K562 (cell line): ENCODE measurements around the gene IL10. TPM values are rescaled to one million over a fixed set of nuclear protein-coding genes. Genes with fewer than 3 reads are reported as not detected.
A peak's percentile ranks its signal among the peaks of the same experiment; 100 is the strongest.

ENCODE experiments used
- CBX3 ChIP-seq, 2 experiments: IDR thresholded peaks; 1 replicate in 1 of 2; 2 replicates in 1 of 2; pipeline ENCODE4 v1.6.1; 2012; ENCODE audit warnings: inconsistent platforms in 2 of 2, low read length in 2 of 2, borderline replicate concordance in 1 of 2, control low read depth in 1 of 2
- CC2D1A ChIP-seq: fragments of 450-650 bp; IDR thresholded peaks from 2 replicates; pipeline ENCODE4 v1.6.1; 2017; ENCODE audit warnings: mild to moderate bottlenecking
- CTCFL ChIP-seq: IDR thresholded peaks from 2 replicates; pipeline ENCODE4 v1.6.1; 2011; ENCODE audit warnings: borderline replicate concordance, low read depth, mild to moderate bottlenecking, moderate library complexity, low read length; ENCODE audit not compliant: insufficient read depth, poor library complexity, severe bottlenecking
- EGR1 ChIP-seq: fragments of 450-650 bp; conservative IDR thresholded peaks from 2 replicates; pipeline ENCODE4 v1.6.1; 2017; ENCODE audit warnings: mild to moderate bottlenecking
- ELF2 ChIP-seq: fragments of 250-450 bp; sonication (Bioruptor Pico); IDR thresholded peaks from 2 replicates; pipeline ENCODE4 v1.5.0; 2021; ENCODE audit warnings: mild to moderate bottlenecking
- HOXB6 ChIP-seq: fragments of 250-450 bp; sonication (Bioruptor Pico); IDR thresholded peaks from 2 replicates; pipeline ENCODE4 v1.5.1; 2022; ENCODE audit warnings: mild to moderate bottlenecking, borderline replicate concordance
- KLF16 ChIP-seq: IDR thresholded peaks from 2 replicates; pipeline ENCODE4 v1.6.1; 2016; ENCODE audit warnings: antibody characterized with exemption
- NFRKB ChIP-seq: fragments of 450-650 bp; IDR thresholded peaks from 2 replicates; pipeline ENCODE4 v1.6.1; 2016; ENCODE audit warnings: low read depth
- NFXL1 ChIP-seq: fragments of 450-650 bp; formaldehyde crosslinking; IDR thresholded peaks from 2 replicates; pipeline ENCODE4 v1.4.0; 2021; ENCODE audit warnings: mild to moderate bottlenecking
- NR4A1 ChIP-seq, 2 experiments: fragments of 250-450 bp in 1 of 2; fragments of 450-650 bp in 1 of 2; sonication (Bioruptor Pico) in 1 of 2; IDR thresholded peaks; 2 replicates each; pipeline versions ENCODE4 v1.4.0 to v1.6.1; 2016 to 2020; ENCODE audit warnings: mild to moderate bottlenecking in 2 of 2, missing compliant biosample characterization in 1 of 2, missing genetic modification characterization in 1 of 2, moderate library complexity in 1 of 2
- NRF1 ChIP-seq, 2 experiments: fragments of 450-650 bp; IDR thresholded peaks in 1 of 2; conservative IDR thresholded peaks in 1 of 2; 2 replicates each; pipeline ENCODE4 v1.6.1; 2014; ENCODE audit warnings: mild to moderate bottlenecking in 2 of 2
- PCBP2 ChIP-seq: fragments of 200-400 bp; formaldehyde crosslinking; IDR thresholded peaks from 2 replicates; pipeline ENCODE4 v1.6.1; 2018; ENCODE audit warnings: low read length, low read depth, mild to moderate bottlenecking, moderate library complexity; ENCODE audit not compliant: poor library complexity, severe bottlenecking
- RBFOX2 ChIP-seq: fragments of 200-400 bp; formaldehyde crosslinking; IDR thresholded peaks from 2 replicates; pipeline ENCODE4 v1.6.1; 2017; ENCODE audit warnings: low read depth, mild to moderate bottlenecking, low read length, moderate library complexity
- SIRT6 ChIP-seq: IDR thresholded peaks from one replicate; pipeline ENCODE4 v1.6.1; 2012; ENCODE audit warnings: low read depth, mild to moderate bottlenecking, control low read depth, inconsistent platforms, low read length, moderate library complexity
- TAF7 ChIP-seq: fragments of 450-650 bp; IDR thresholded peaks from 2 replicates; pipeline ENCODE4 v1.6.1; 2016; ENCODE audit warnings: missing genetic modification characterization, missing compliant biosample characterization
- ZFP1 ChIP-seq: fragments of 450-650 bp; formaldehyde crosslinking; IDR thresholded peaks from 2 replicates; pipeline ENCODE4 v1.4.0; 2020; ENCODE audit warnings: mild to moderate bottlenecking, mixed read lengths
- ZNF518B ChIP-seq: fragments of 250-450 bp; sonication (Bioruptor Pico); IDR thresholded peaks from 2 replicates; pipeline ENCODE4 v1.5.0; 2021; ENCODE audit warnings: mild to moderate bottlenecking, moderate library complexity
- polyA plus RNA-seq, 8 experiments: library from polyadenylated mRNA; depleted of rRNA in 4 of 8; stranded (reverse) in 5 of 8; unstranded in 3 of 8; fragments of >200 nt; fragmentation: Nextera tagmentation in 2 of 8; fragmentation: Illumina TruSeq in 1 of 8; extraction: Ambion mirVana in 2 of 8; extraction: Trizol in 1 of 8; gene quantifications; 2 replicates each; pipeline versions ENCODE4 v1.2.1 to v1.2.3, GENCODE V29; 2011 to 2014; ENCODE audit warnings: inconsistent platforms in 1 of 8, missing spikeins in 1 of 8
- total RNA-seq, 7 experiments: library from RNA; depleted of rRNA in 6 of 7; stranded (reverse); fragments of >200 nt in 6 of 7; fragmentation: Illumina TruSeq in 2 of 7; extraction: Trizol in 2 of 7; gene quantifications; 2 replicates each; pipeline versions ENCODE4 v1.2.1 to v1.2.3, GENCODE V29; 2011 to 2021; ENCODE audit warnings: low replicate concordance in 1 of 7
- TF ChIP-seq, protein P1 (sequence below), 3 experiments: IDR thresholded peaks in 2 of 3; conservative IDR thresholded peaks in 1 of 3; 2 replicates each; pipeline ENCODE4 v1.5.1; 2011 to 2012; ENCODE audit warnings: low read length in 3 of 3, mild to moderate bottlenecking in 3 of 3, control low read depth in 2 of 3, improper control_type of control experiment in 1 of 3, inconsistent platforms in 1 of 3, low read depth in 1 of 3, mixed read lengths in 1 of 3, moderate library complexity in 1 of 3; ENCODE audit not compliant: insufficient read depth in 2 of 3
- TF ChIP-seq, protein P2 (sequence below): fragments of 450-650 bp; IDR thresholded peaks from 2 replicates; pipeline ENCODE4 v1.6.1; 2016

Gene IL10
- total and polyA plus RNA-seq, 9 of the 15 experiments (the other 6 are each of a cell fraction or from before 2014, with no cell fraction given): 0.29 TPM; not detected in 8

DNA sequence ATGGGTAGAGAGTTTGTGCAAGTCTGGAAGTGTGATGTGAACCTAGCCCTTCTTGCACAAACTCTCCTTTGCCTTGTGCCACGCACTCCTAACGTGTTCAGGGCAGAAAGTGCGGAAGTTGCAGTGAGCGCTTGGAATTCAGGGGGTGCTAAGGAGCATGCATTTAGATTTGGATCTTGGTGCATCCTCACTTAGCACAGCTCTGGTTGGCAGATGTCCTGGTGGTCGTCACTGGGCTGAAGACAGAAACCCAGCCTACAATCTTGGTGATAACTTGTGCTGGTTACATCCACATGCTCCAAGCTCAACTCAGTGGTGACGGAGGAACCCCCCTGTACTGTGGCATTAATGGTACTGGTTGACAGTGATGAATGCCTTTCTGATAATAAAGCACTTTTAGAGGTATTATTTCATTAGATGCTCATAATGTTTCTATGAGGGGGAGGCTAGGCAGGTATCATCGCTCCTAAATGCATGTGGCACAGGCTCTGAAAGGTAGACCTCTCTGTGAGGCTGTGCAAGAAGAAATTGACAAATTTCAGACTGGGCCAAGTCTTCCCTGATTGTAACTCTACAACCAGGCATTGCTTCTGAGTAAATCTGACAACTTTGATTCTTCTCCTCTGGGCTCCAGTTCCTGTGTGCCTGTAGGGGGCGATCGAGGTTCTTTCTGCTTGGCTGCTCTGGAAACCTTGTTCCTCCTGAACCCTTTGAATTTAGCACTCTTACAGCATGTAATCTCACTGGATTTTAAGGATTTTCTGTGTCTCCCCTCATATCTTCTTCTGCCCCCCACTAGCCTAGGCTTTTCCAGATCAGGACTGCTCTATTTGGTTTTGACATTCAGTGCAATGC is 47.0 kb downstream of the IL10 start (continued):
- TF ChIP-seq, protein P1, sequence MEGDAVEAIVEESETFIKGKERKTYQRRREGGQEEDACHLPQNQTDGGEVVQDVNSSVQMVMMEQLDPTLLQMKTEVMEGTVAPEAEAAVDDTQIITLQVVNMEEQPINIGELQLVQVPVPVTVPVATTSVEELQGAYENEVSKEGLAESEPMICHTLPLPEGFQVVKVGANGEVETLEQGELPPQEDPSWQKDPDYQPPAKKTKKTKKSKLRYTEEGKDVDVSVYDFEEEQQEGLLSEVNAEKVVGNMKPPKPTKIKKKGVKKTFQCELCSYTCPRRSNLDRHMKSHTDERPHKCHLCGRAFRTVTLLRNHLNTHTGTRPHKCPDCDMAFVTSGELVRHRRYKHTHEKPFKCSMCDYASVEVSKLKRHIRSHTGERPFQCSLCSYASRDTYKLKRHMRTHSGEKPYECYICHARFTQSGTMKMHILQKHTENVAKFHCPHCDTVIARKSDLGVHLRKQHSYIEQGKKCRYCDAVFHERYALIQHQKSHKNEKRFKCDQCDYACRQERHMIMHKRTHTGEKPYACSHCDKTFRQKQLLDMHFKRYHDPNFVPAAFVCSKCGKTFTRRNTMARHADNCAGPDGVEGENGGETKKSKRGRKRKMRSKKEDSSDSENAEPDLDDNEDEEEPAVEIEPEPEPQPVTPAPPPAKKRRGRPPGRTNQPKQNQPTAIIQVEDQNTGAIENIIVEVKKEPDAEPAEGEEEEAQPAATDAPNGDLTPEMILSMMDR (IDR thresholded peaks at IDR 0.05 in 2 of 3, conservative IDR thresholded peaks at IDR 0.05 in 1 of 3; ENCODE audit: insufficient read depth in 2 of 3, low read depth in 1 of 3, low read length in 3 of 3): peak; percentile 77 to 87 (median 82)
- TF ChIP-seq NRF1 (conservative IDR thresholded peaks at IDR 0.05 in 1 of 2, IDR thresholded peaks at IDR 0.05 in 1 of 2) (no peak), NFRKB (no peak), ELF2 (CRISPR knock-in tag) (no peak), PCBP2 (no peak), EGR1 (no peak), CTCFL (peak; percentile 75), CBX3 (IDR thresholded peaks at IDR 0.05; ENCODE audit: borderline replicate concordance in 1 of 2, low read length in 2 of 2) (peak in 1 of 2 experiments; percentile 49; a peak in 2 of 3 replicates), KLF16 (0 out of 2 replicates have a peak, but pooled peaks have one; percentile 55), NR4A1 (CRISPR knock-in tag; IDR thresholded peaks at IDR 0.05) (no peak), NR4A1 (tag; IDR thresholded peaks at IDR 0.05) (no peak), ZFP1 (no peak), RBFOX2 (no peak), HOXB6 (no peak), TAF7 (tag) (no peak), NFXL1 (CRISPR knock-in tag) (no peak), SIRT6 (no peak), CC2D1A (no peak), ZNF518B (CRISPR knock-in tag) (no peak)
- TF ChIP-seq, protein P2, sequence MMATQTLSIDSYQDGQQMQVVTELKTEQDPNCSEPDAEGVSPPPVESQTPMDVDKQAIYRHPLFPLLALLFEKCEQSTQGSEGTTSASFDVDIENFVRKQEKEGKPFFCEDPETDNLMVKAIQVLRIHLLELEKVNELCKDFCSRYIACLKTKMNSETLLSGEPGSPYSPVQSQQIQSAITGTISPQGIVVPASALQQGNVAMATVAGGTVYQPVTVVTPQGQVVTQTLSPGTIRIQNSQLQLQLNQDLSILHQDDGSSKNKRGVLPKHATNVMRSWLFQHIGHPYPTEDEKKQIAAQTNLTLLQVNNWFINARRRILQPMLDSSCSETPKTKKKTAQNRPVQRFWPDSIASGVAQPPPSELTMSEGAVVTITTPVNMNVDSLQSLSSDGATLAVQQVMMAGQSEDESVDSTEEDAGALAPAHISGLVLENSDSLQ: peak; percentile 69
